ENCODE data around the gene PODXL2. TPM values are rescaled to one million over a fixed set of nuclear protein-coding genes. Genes with fewer than 3 reads are reported as not detected.

Gene PODXL2, protein sequence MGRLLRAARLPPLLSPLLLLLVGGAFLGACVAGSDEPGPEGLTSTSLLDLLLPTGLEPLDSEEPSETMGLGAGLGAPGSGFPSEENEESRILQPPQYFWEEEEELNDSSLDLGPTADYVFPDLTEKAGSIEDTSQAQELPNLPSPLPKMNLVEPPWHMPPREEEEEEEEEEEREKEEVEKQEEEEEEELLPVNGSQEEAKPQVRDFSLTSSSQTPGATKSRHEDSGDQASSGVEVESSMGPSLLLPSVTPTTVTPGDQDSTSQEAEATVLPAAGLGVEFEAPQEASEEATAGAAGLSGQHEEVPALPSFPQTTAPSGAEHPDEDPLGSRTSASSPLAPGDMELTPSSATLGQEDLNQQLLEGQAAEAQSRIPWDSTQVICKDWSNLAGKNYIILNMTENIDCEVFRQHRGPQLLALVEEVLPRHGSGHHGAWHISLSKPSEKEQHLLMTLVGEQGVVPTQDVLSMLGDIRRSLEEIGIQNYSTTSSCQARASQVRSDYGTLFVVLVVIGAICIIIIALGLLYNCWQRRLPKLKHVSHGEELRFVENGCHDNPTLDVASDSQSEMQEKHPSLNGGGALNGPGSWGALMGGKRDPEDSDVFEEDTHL
- total RNA-seq, result 1.9 and 2.4 TPM in 2 replicates

DNA sequence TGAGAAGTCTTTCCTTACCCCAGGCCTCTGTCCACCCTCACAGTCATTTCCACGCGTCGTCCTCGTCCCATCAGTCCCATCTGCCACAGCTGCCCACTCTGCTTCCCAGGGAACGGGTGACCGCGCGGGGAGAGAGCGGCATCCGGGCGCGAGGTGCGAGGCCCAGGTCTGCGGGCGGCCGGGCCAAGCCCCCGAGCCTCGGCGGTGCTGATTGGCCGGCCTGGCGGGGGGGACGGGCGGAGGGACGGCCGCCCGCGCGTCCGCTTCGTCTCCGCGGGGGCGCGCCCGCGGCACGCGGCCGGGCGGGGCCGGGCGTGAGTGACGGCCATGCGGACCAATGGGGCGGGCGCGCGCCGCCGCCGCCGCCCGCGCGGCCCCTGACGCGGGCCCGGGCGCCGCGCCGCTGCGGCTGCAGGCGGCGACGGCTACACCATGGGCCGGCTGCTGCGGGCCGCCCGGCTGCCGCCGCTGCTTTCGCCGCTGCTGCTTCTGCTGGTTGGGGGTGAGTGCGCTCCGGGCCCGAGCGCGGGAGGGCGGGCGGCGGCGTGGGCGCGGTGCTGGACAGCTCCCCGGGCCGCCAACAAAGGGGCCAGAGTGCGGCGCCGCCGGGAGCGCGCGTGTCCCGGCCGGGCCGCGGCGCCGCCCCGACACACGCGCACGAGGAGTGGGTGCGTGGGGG is at the start of gene PODXL2:
PODXL2 (plus strand) TSS at position 398 of the 679 bp plus-strand sequence; CDS start at position 433, 35 bp downstream.

DNA sequence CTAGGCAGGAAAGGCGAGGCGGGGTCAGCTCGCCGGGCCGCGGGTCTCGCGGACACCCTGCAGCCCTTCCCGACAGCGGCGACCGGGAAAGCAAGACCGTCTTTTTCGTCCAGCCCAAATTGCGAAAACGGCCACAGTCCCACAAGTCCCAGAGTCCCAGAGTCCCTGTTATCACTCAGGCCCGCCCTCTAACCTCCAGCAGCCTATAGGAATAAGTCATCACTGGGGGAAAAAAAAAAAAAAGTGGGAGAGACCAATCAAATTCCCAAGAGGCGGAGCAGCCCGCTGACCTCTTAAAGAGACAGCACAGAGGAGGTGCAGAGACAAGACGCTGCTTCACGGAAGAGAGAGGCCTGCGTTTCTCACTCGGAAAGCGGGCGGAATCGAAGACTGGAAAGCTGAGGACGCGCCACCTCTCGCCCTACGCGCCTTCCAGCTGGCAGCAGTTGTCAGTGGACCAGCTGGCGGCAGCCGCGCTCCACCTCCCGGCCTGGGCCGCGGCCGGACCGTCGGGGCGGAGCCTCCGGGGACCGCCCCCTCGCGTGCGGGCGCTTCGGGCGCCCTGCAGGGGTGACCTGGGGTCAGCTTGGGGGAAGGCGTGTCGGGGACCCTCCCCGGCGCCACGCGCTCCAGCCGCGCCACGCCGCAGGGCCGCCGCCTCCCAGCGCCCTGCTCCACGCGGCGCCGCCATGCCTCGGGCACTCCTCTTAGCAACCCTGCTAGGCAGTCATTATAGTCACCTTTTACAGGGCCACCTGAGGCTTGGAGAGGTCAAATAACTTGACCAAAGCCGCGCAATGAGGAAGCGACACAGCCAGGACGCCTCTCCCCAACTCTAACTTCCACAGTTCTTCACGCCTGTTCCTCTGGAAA is 38.2 kb upstream of the PODXL2 start, which contains the start of gene TPRA1:
TPRA1 (minus strand) TSS at position 141 of the 873 bp plus-strand sequence. CDS start 10,587 bp downstream, outside the sequence.

DNA sequence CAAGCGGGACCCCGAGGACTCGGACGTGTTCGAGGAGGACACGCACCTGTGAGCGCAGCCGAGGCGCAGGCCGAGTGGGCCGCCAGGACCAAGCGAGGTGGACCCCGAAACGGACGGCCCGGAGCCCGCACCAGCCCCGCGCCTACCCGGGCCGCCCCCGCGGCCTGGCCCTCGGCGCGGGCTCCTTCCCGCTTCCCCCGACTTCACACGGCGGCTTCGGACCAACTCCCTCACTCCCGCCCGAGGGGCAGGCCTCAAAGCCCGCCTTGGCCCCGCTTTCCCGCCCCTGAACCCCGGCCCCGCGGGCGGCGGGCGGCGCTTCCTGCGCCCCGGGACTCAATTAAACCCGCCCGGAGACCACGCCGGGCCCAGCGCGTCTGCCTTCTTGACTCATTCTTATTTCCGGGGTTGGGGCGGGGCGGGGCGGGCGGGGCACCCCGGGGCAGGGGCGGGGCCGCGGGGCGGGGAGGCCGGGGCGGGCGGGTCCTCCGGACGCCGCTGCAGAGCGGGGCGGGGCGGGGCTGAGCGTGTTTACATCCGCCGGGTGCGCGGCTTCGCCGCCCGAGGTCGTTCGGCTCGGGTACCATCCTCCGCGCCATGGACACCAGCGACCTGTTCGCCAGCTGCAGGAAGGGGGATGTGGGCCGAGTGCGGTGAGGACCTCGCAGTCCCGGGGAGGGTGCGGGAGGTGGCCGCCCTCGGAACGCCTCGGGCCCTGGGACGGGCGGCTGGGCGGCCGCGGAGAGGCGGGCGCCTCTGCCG is 43.6 kb downstream of the PODXL2 start, which contains the start of gene ABTB1:
ABTB1 (plus strand) TSS at position 524 of the 762 bp plus-strand sequence; CDS start at position 598, 74 bp downstream.

Other genes starting within 250 kb of the PODXL2 start
- gene TPRA1, start 38.5 kb upstream of the PODXL2 start, total RNA-seq, result 36.1 and 38.7 TPM in 2 replicates
- 28.7 and 54.7 TPM in 2 replicates for gene MCM2, start 30.8 kb upstream of the PODXL2 start, total RNA-seq
- gene ABTB1, start 43.8 kb downstream of the PODXL2 start, total RNA-seq, result 10.0 and 16.6 TPM in 2 replicates
- 6.6 and 18.4 TPM in 2 replicates for gene MGLL, start 193.3 kb downstream of the PODXL2 start, total RNA-seq

Measured in aortic smooth muscle cell (primary cell).